ENCODE results near the gene UGT1A1. TPM values are rescaled to one million over a fixed set of nuclear protein-coding genes. Genes with fewer than 3 reads are reported as not detected.

Gene UGT1A1
- total RNA-seq, 1 experiment from 2014 or later = not detected

- TF ChIP-seq ZNF274 (IDR thresholded peaks at IDR 0.05; ENCODE audit: low read depth, low read length) (no peak), EZH2 (IDR thresholded peaks at IDR 0.05) (no peak), JUND (IDR thresholded peaks at IDR 0.05) (no peak), CTCF (IDR thresholded peaks at IDR 0.05 in 2 of 3, conservative IDR thresholded peaks at IDR 0.05 in 1 of 3; ENCODE audit: borderline replicate concordance in 1 of 3, insufficient read depth in 1 of 3, low read depth in 2 of 3, low read length in 2 of 3) (no peak), TCF7L2 (IDR thresholded peaks at IDR 0.05; ENCODE audit: borderline replicate concordance, extremely low read depth, insufficient read depth, insufficient read length) (no peak), ZBTB33 (IDR thresholded peaks at IDR 0.05; ENCODE audit: extremely low read depth, insufficient replicate concordance, low read length) (no peak), SRF (IDR thresholded peaks at IDR 0.05; ENCODE audit: low read depth) (no peak), POLR2AphosphoS5 (IDR thresholded peaks at IDR 0.05; ENCODE audit: low read depth, low read length) (no peak), REST (IDR thresholded peaks at IDR 0.05; ENCODE audit: low read depth) (no peak), EGR1 (IDR thresholded peaks at IDR 0.05; ENCODE audit: low read depth) (no peak), FOSL1 (IDR thresholded peaks at IDR 0.05; ENCODE audit: low read depth) (no peak), EZH2phosphoT487 (IDR thresholded peaks at IDR 0.05; ENCODE audit: borderline replicate concordance) (no peak), YY1 (IDR thresholded peaks at IDR 0.05; ENCODE audit: extremely low read depth, insufficient replicate concordance, low read depth, low read length) (no peak), SP1 (IDR thresholded peaks at IDR 0.05; ENCODE audit: low read depth) (no peak), CEBPB (IDR thresholded peaks at IDR 0.05; ENCODE audit: low read depth) (no peak), POLR2A (IDR thresholded peaks at IDR 0.05; ENCODE audit: borderline replicate concordance, extremely low read depth, insufficient read depth, insufficient read length) (no peak), CBX3 (IDR thresholded peaks at IDR 0.05; ENCODE audit: low read depth) (no peak), RAD21 (IDR thresholded peaks at IDR 0.05; ENCODE audit: low read depth) (no peak), ZFX (IDR thresholded peaks at IDR 0.05) (no peak)
- Histone ChIP-seq H3K9me2 (ENCODE audit: insufficient read depth) (no peaks in the 10 kb centered on the region), H3K9me3 (ENCODE audit: control insufficient read depth in 1 of 2, insufficient read depth in 1 of 2, low read depth in 1 of 2, low read length in 2 of 2) (no peaks in the 10 kb centered on the region), H4K20me1 (ENCODE audit: insufficient read depth) (no peaks in the 10 kb centered on the region), H3K79me2 (ENCODE audit: insufficient read depth, low read length) (no peaks in the 10 kb centered on the region), H3K4me1 (ENCODE audit: control insufficient read depth in 1 of 2, insufficient read depth in 2 of 2, low read length in 2 of 2) (peaks cover 5 to 9% of the 10 kb centered on the region in 2 experiments; a peak in 3 of 4 replicates), H3K4me3 (replicated peaks in 1 of 2; ENCODE audit: low read depth in 1 of 2, low read length in 2 of 2) (no peak overlapping the region), H3K27ac (ENCODE audit: low read depth, low read length) (no peak overlapping the region), H3K9ac (ENCODE audit: low read length) (no peak overlapping the region), H3K36me3 (ENCODE audit: control insufficient read depth in 1 of 2, insufficient read depth in 2 of 2, low read length in 2 of 2) (no peaks in the 10 kb centered on the region), H3K27me3 (ENCODE audit: insufficient read depth, low read length) (no peaks in the 10 kb centered on the region), H3K4me2 (ENCODE audit: low read length) (no peak overlapping the region), H2AFZ (ENCODE audit: low read depth, low read length, poor library complexity, severe bottlenecking) (no peak overlapping the region)
- ChIA-PET RAD21 (ENCODE audit: low non-redundant PET in 1 of 2, low total read pairs in 2 of 2, uncharacterized antibody in 2 of 2, unreplicated experiment in 2 of 2) (no interaction called here), CTCF (no interaction called here), POLR2A (no interaction called here)
- ATAC-seq = no peak
- BruUV-seq (replicated peaks) = no TSS peak
- intact Hi-C loops (cut with micrococcal nuclease) = no loop called here
- no peak for DNase-seq (ENCODE audit: low read depth, low spot score)
Observed at GRCh38 chr2:233802132-233802815, 42.2 kb downstream of the UGT1A1 start.
